Stimulated activated CD8-positive, alpha-beta memory T cell treated with anti-CD3 and anti-CD28 coated beads, Interleukin-4, amount 100 ng/mL, for 48 hours (primary cell): Measurements from ENCODE around the gene PATE1.

Source experiments
- DNase-seq: peaks from one replicate; pipeline ENCODE4 v3.0.0-alpha.2; 2020

Gene PATE1

GRCh38 chr11:125797641-125798040, 51.6 kb downstream of the PATE1 start:
- no peak for DNase-seq
